Thoracic aorta (tissue), 2 donors: Measurements from ENCODE around the gene PGLYRP1. TPM values are rescaled to one million over a fixed set of nuclear protein-coding genes. Genes with fewer than 3 reads are reported as not detected.

Source experiments
- ATAC-seq: fragments of 150-250 bp; one replicate; pipeline ENCODE4 v1.8.0; 2017; ENCODE audit warnings: low read depth; ENCODE audit not compliant: insufficient number of reproducible peaks, low FRiP score
- DNase-seq: peaks from one replicate; pipeline ENCODE4 v3.0.0-alpha.2; 2020; ENCODE audit warnings: low spot score
- H3K27ac ChIP-seq, 2 donors: fragments of 200-600 bp; sonication (generic); 1 replicate in 1 of 2; 2 replicates in 1 of 2; pipeline ENCODE4 v1.5.1; 2016; ENCODE audit warnings: mild to moderate bottlenecking in 2 of 2, moderate library complexity in 2 of 2
- H3K27me3 ChIP-seq: fragments of 200-600 bp; sonication (generic); replicated peaks from 2 replicates; pipeline ENCODE4 v1.6.0; 2016; ENCODE audit warnings: mild to moderate bottlenecking; ENCODE audit not compliant: insufficient read depth
- H3K36me3 ChIP-seq: fragments of 200-600 bp; sonication (generic); one replicate; pipeline ENCODE4 v1.5.1; 2016
- H3K4me1 ChIP-seq, 2 donors: fragments of 200-600 bp; sonication (generic); 1 replicate in 1 of 2; 2 replicates in 1 of 2; pipeline versions ENCODE4 v1.5.1 to v1.6.0; 2016; ENCODE audit warnings: low read depth in 2 of 2, mild to moderate bottlenecking in 1 of 2; ENCODE audit not compliant: control insufficient read depth in 1 of 2
- H3K4me3 ChIP-seq: fragments of 200-600 bp; sonication (generic); 2 replicates; pipeline ENCODE4 v1.5.1; 2016; ENCODE audit warnings: mild to moderate bottlenecking
- H3K9me3 ChIP-seq: fragments of 200-600 bp; sonication (generic); 2 replicates; pipeline ENCODE4 v1.5.1; 2016
- total RNA-seq, 2 donors: library from RNA; depleted of rRNA; stranded (reverse); fragments of >200 nt; gene quantifications; one replicate each; pipeline versions ENCODE4 v1.1.0 to v1.2.3, GENCODE V29; 2016
- TF ChIP-seq, protein P1 (sequence below): fragments of 200-600 bp; sonication (generic); IDR thresholded peaks from one replicate; pipeline ENCODE4 v1.5.1; 2019; ENCODE audit warnings: antibody characterized with exemption

Gene PGLYRP1
- total RNA-seq, 2 donors from 2014 or later, result not detected

GRCh38 chr19:45972947-45973540 is 49.8 kb downstream of the PGLYRP1 start:
- H3K27ac ChIP-seq, result no peak overlapping the region
- H3K27me3 ChIP-seq, result peaks cover 11% of the 10 kb centered on the region
- H3K4me3 ChIP-seq, result peak overlapping the region; percentile 45
- ATAC-seq, result no peak
- H3K4me1 ChIP-seq, result no peaks in the 10 kb centered on the region
- no peak for DNase-seq
- H3K36me3 ChIP-seq, result no peaks in the 10 kb centered on the region
- H3K9me3 ChIP-seq, result no peaks in the 10 kb centered on the region
- TF ChIP-seq, protein P1, sequence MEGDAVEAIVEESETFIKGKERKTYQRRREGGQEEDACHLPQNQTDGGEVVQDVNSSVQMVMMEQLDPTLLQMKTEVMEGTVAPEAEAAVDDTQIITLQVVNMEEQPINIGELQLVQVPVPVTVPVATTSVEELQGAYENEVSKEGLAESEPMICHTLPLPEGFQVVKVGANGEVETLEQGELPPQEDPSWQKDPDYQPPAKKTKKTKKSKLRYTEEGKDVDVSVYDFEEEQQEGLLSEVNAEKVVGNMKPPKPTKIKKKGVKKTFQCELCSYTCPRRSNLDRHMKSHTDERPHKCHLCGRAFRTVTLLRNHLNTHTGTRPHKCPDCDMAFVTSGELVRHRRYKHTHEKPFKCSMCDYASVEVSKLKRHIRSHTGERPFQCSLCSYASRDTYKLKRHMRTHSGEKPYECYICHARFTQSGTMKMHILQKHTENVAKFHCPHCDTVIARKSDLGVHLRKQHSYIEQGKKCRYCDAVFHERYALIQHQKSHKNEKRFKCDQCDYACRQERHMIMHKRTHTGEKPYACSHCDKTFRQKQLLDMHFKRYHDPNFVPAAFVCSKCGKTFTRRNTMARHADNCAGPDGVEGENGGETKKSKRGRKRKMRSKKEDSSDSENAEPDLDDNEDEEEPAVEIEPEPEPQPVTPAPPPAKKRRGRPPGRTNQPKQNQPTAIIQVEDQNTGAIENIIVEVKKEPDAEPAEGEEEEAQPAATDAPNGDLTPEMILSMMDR, result no peak

- Histone ChIP-seq H3K27ac (no peak overlapping the region), H3K27me3 (peaks cover 11% of the 10 kb centered on the region), H3K36me3 (no peaks in the 10 kb centered on the region), H3K4me1 (no peaks in the 10 kb centered on the region), H3K9me3 (no peaks in the 10 kb centered on the region), H3K4me3 (peak overlapping the region; percentile 45)
- TF ChIP-seq, protein P1, result no peak
- no peak for DNase-seq
- no peak for ATAC-seq
These were observed 50.5 kb downstream of the PGLYRP1 start for GRCh38 chr19:45972081-45972946.

- no peak for DNase-seq
These were observed 51.5 kb downstream of the PGLYRP1 start for GRCh38 chr19:45971260-45971902.

GRCh38 chr19:45969676-45970075 is 53.2 kb downstream of the PGLYRP1 start:
- Histone ChIP-seq H3K4me1 (no peaks in the 10 kb centered on the region), H3K27me3 (peaks cover 11% of the 10 kb centered on the region)
- ATAC-seq, result no peak

More at GRCh38 chr19:45971260-45971902, 51.5 kb downstream of the PGLYRP1 start:
- no peak overlapping the region for H3K27ac ChIP-seq
- TF ChIP-seq, protein P1, result no peak
- H3K4me1 ChIP-seq, result no peaks in the 10 kb centered on the region
- H3K4me3 ChIP-seq, result no peak overlapping the region
- peaks cover 11% of the 10 kb centered on the region for H3K27me3 ChIP-seq
- H3K9me3 ChIP-seq, result no peaks in the 10 kb centered on the region
- no peak for ATAC-seq
- no peaks in the 10 kb centered on the region for H3K36me3 ChIP-seq

More at GRCh38 chr19:45969676-45970075, 53.2 kb downstream of the PGLYRP1 start:
- H3K27ac ChIP-seq, result no peak overlapping the region
- H3K9me3 ChIP-seq, result no peaks in the 10 kb centered on the region
- no peaks in the 10 kb centered on the region for H3K36me3 ChIP-seq
- TF ChIP-seq, protein P1, result no peak
- H3K4me3 ChIP-seq, result no peak overlapping the region
- DNase-seq, result no peak

Other genes starting within 250 kb of the PGLYRP1 start
- gene DMPK, start 240.6 kb downstream of the PGLYRP1 start, total RNA-seq, result 100 to 1,000 TPM; 212 to 227 TPM
- 10 to 100 TPM; 79.1 to 91.1 TPM for gene DMWD, start 230.2 kb downstream of the PGLYRP1 start, total RNA-seq
- gene RSPH6A, start 207.7 kb downstream of the PGLYRP1 start, total RNA-seq, result not detected
- gene SYMPK, start 159.9 kb downstream of the PGLYRP1 start, total RNA-seq, result 10 to 100 TPM; 48.8 to 84.7 TPM
- gene FOXA3, start 158.7 kb downstream of the PGLYRP1 start, total RNA-seq, result not detected
- gene IRF2BP1, start 136.9 kb downstream of the PGLYRP1 start, total RNA-seq, result 10 to 100 TPM; 25.0 to 25.5 TPM
- 1 to 10 TPM; 6.1 to 8.8 TPM for gene MYPOP, start 120.4 kb downstream of the PGLYRP1 start, total RNA-seq
- not detected for gene NANOS2, start 108.3 kb downstream of the PGLYRP1 start, total RNA-seq
- gene NOVA2, start 49.2 kb downstream of the PGLYRP1 start, total RNA-seq, result 1 to 10 TPM; 2.6 to 6.4 TPM
- gene CCDC61, start 27.6 kb downstream of the PGLYRP1 start, total RNA-seq, result 10 to 100 TPM; 14.7 to 16.9 TPM
- not detected for gene IGFL4, start 17.9 kb upstream of the PGLYRP1 start, total RNA-seq
- not detected for gene IGFL3, start 101.6 kb upstream of the PGLYRP1 start, total RNA-seq
- under 1 TPM; 0.54 to 0.85 TPM for gene IGFL2, start 125.2 kb upstream of the PGLYRP1 start, total RNA-seq
- not detected for gene IGFL1, start 206.7 kb upstream of the PGLYRP1 start, total RNA-seq